ENCODE data around the gene CDH13.

Gene CDH13

GRCh38 chr16:83542491-83542890 is 915.7 kb downstream of the CDH13 start:
- no peak overlapping the region for H3K4me3 ChIP-seq (ENCODE audit: low read length)
- no peak overlapping the region for H3K9ac ChIP-seq (ENCODE audit: low read length)
- no peaks in the 10 kb centered on the region for H3K27me3 ChIP-seq (ENCODE audit: control insufficient read depth, insufficient read depth, low read length)
- no peaks in the 10 kb centered on the region for H3K4me1 ChIP-seq (ENCODE audit: control insufficient read depth, insufficient read depth, low read length)
- no peaks in the 10 kb centered on the region for H3K36me3 ChIP-seq (ENCODE audit: control insufficient read depth, insufficient read depth, low read length)
- no peaks in the 10 kb centered on the region for H3K9me3 ChIP-seq (ENCODE audit: control insufficient read depth, low read length)

DNA sequence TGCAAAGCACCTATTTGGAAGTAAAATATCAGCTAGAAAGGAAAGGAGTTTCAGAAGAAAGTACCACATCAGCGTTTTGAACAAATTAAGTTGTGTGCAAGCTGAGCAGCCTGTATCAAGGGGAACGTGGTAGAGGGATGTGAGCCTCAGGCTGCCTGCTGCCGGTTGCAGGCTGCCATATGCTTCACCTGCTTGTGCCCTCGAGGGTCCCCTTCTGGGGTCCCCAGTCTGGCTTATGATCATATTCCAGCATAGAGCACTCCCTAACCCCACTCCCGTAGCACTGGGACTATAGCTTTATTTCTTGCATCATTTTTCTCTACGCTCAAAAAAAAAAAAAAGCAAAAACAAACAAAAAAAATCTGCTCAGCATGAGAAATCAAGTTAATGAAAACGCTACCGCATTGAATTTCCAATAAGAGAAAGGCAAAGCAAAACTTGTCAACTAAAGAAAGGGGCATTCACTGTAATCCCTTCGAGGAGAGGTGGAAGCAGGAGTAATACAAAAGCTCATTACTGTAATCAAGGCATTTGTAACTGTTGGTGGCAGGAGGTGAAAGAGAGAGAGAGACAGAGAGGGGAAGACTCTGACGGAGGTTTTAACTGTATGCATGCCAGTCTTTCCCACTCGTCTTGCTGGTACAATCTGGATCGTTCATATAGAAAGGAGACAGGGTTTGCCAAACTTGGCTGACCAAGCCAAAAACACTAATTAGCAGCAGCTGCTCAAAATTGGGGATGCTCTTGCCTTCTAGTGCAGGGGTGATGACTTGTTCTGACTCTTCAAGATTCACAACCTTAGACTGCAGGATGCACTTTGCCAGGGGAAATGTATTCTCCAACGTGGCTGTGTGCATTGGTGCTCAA is 922.8 kb downstream of the CDH13 start:
- H3K9me3 ChIP-seq (ENCODE audit: control insufficient read depth, low read length): no peaks in the 10 kb centered on the region
- no peaks in the 10 kb centered on the region for H3K27me3 ChIP-seq (ENCODE audit: control insufficient read depth, insufficient read depth, low read length)
- no peak overlapping the region for H3K4me3 ChIP-seq (ENCODE audit: low read length)
- no peaks in the 10 kb centered on the region for H3K4me1 ChIP-seq (ENCODE audit: control insufficient read depth, insufficient read depth, low read length)
- no peak overlapping the region for H3K9ac ChIP-seq (ENCODE audit: low read length)
- H3K36me3 ChIP-seq (ENCODE audit: control insufficient read depth, insufficient read depth, low read length): no peaks in the 10 kb centered on the region

DNA sequence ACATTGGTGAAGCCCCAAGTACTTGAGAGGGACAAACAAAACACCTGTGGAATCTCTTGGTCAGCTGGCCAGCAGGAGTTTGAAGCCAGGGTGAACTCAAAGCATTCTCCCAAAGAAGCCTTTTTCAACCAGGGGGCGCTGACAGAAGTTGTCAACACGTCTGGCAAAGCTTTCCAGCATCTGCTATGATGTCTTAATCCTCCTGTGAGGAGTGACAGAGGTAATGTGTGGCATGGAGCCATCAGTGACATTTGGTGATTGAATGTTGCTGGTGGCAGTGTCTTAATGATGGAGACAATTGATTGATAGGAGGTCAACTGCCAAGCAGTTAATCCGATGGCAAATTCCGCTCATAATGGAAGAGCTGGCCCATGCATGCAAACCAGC is 923.4 kb downstream of the CDH13 start:
- Histone ChIP-seq H3K9me3 (ENCODE audit: control insufficient read depth, low read length) (no peaks in the 10 kb centered on the region), H3K36me3 (ENCODE audit: control insufficient read depth, insufficient read depth, low read length) (no peaks in the 10 kb centered on the region), H3K9ac (ENCODE audit: low read length) (no peak overlapping the region), H3K4me3 (ENCODE audit: low read length) (no peak overlapping the region), H3K4me1 (ENCODE audit: control insufficient read depth, insufficient read depth, low read length) (no peaks in the 10 kb centered on the region), H3K27me3 (ENCODE audit: control insufficient read depth, insufficient read depth, low read length) (no peaks in the 10 kb centered on the region)

DNA sequence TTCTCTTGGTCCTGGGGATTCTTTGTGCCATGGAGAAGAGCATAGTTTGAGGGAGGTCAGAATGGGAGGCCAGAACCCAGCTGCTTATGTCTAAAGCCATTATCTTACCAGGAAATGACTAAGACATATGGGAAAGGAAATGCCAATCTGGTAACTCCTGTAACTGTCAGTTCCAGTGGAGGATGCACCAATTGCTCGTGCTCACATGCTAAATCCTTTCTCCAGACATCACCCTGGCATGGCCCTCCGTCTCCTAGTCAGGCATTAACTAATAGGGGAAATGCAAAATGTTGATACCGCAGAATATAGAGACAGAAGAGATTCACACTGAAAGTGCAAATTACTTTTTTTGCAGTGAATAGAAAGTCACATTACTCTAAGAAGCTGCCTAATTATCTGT is 925.5 kb downstream of the CDH13 start:
- Histone ChIP-seq H3K9ac (ENCODE audit: low read length) (no peak overlapping the region), H3K4me3 (ENCODE audit: low read length) (no peak overlapping the region), H3K36me3 (ENCODE audit: control insufficient read depth, insufficient read depth, low read length) (no peaks in the 10 kb centered on the region), H3K27me3 (ENCODE audit: control insufficient read depth, insufficient read depth, low read length) (no peaks in the 10 kb centered on the region), H3K9me3 (ENCODE audit: control insufficient read depth, low read length) (no peaks in the 10 kb centered on the region), H3K4me1 (ENCODE audit: control insufficient read depth, insufficient read depth, low read length) (no peaks in the 10 kb centered on the region)

- Histone ChIP-seq H3K4me3 (ENCODE audit: low read length) (no peak overlapping the region), H3K9me3 (ENCODE audit: control insufficient read depth, low read length) (no peaks in the 10 kb centered on the region), H3K27me3 (ENCODE audit: control insufficient read depth, insufficient read depth, low read length) (no peaks in the 10 kb centered on the region)
Measured at GRCh38 chr16:83552930-83553329, 926.2 kb downstream of the CDH13 start.

GRCh38 chr16:83554096-83554495 is 927.3 kb downstream of the CDH13 start:
- Histone ChIP-seq H3K4me1 (ENCODE audit: control insufficient read depth, insufficient read depth, low read length) (no peaks in the 10 kb centered on the region), H3K9ac (ENCODE audit: low read length) (no peak overlapping the region), H3K9me3 (ENCODE audit: control insufficient read depth, low read length) (no peaks in the 10 kb centered on the region), H3K27me3 (ENCODE audit: control insufficient read depth, insufficient read depth, low read length) (no peaks in the 10 kb centered on the region), H3K4me3 (ENCODE audit: low read length) (no peak overlapping the region), H3K36me3 (ENCODE audit: control insufficient read depth, insufficient read depth, low read length) (no peaks in the 10 kb centered on the region)

More at GRCh38 chr16:83552930-83553329, 926.2 kb downstream of the CDH13 start:
- H3K36me3 ChIP-seq (ENCODE audit: control insufficient read depth, insufficient read depth, low read length): no peaks in the 10 kb centered on the region
- H3K9ac ChIP-seq (ENCODE audit: low read length): no peak overlapping the region
- no peaks in the 10 kb centered on the region for H3K4me1 ChIP-seq (ENCODE audit: control insufficient read depth, insufficient read depth, low read length)

- Histone ChIP-seq H3K27me3 (ENCODE audit: control insufficient read depth, insufficient read depth, low read length) (no peaks in the 10 kb centered on the region), H3K4me3 (ENCODE audit: low read length) (no peak overlapping the region), H3K9me3 (ENCODE audit: control insufficient read depth, low read length) (no peaks in the 10 kb centered on the region), H3K9ac (ENCODE audit: low read length) (no peak overlapping the region), H3K36me3 (ENCODE audit: control insufficient read depth, insufficient read depth, low read length) (no peaks in the 10 kb centered on the region), H3K4me1 (ENCODE audit: control insufficient read depth, insufficient read depth, low read length) (no peaks in the 10 kb centered on the region)
Measured at GRCh38 chr16:83554540-83554939, 927.8 kb downstream of the CDH13 start.

GRCh38 chr16:83561876-83562275 is 935.1 kb downstream of the CDH13 start:
- H3K9ac ChIP-seq (ENCODE audit: low read length): no peak overlapping the region
- H3K27me3 ChIP-seq (ENCODE audit: control insufficient read depth, insufficient read depth, low read length): no peaks in the 10 kb centered on the region
- H3K4me3 ChIP-seq (ENCODE audit: low read length): no peak overlapping the region
- H3K9me3 ChIP-seq (ENCODE audit: control insufficient read depth, low read length): no peaks in the 10 kb centered on the region
- H3K4me1 ChIP-seq (ENCODE audit: control insufficient read depth, insufficient read depth, low read length): no peaks in the 10 kb centered on the region
- H3K36me3 ChIP-seq (ENCODE audit: control insufficient read depth, insufficient read depth, low read length): no peaks in the 10 kb centered on the region

- Histone ChIP-seq H3K36me3 (ENCODE audit: control insufficient read depth, insufficient read depth, low read length) (no peaks in the 10 kb centered on the region), H3K9ac (ENCODE audit: low read length) (no peak overlapping the region), H3K27me3 (ENCODE audit: control insufficient read depth, insufficient read depth, low read length) (no peaks in the 10 kb centered on the region), H3K4me1 (ENCODE audit: control insufficient read depth, insufficient read depth, low read length) (no peaks in the 10 kb centered on the region), H3K9me3 (ENCODE audit: control insufficient read depth, low read length) (no peaks in the 10 kb centered on the region), H3K4me3 (ENCODE audit: low read length) (no peak overlapping the region)
Measured at GRCh38 chr16:83568345-83568744, 941.6 kb downstream of the CDH13 start.

GRCh38 chr16:83574388-83574787 is 947.6 kb downstream of the CDH13 start:
- H3K36me3 ChIP-seq (ENCODE audit: control insufficient read depth, insufficient read depth, low read length): no peaks in the 10 kb centered on the region
- no peaks in the 10 kb centered on the region for H3K9me3 ChIP-seq (ENCODE audit: control insufficient read depth, low read length)
- no peak overlapping the region for H3K4me3 ChIP-seq (ENCODE audit: low read length)
- no peak overlapping the region for H3K9ac ChIP-seq (ENCODE audit: low read length)
- no peaks in the 10 kb centered on the region for H3K27me3 ChIP-seq (ENCODE audit: control insufficient read depth, insufficient read depth, low read length)
- H3K4me1 ChIP-seq (ENCODE audit: control insufficient read depth, insufficient read depth, low read length): no peaks in the 10 kb centered on the region

DNA sequence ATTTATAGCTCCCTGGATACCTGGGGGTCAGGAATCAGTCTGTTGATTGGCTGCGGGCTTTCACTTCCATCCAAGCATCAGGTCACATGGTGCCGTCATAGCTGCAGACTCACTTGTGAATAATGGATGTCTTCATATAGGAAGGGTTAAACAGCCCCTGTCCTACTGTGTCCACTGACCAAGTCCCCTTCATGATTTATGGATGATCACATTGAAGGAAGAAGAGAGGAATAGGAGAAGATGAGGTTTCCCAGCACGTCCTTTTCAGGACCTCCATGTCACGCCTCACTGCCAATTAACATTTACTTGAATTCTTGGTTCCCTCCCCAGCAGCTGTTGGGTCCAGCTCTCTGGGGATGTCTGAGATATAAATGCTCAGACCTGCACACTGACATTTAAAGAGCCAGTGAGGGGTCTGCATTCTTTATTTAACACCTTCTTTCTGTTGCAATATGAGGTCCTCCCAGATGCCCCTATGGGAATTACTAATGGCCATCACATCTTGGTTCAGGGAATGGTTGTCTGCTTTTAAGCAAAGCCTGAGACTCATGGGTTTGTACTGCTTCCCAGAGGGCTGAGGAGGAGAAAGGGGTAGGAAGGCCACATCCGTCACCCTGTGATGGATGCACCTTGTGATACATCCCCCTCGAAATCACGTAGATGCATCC is 950.4 kb downstream of the CDH13 start:
- H3K4me1 ChIP-seq (ENCODE audit: control insufficient read depth, insufficient read depth, low read length): no peaks in the 10 kb centered on the region
- no peaks in the 10 kb centered on the region for H3K36me3 ChIP-seq (ENCODE audit: control insufficient read depth, insufficient read depth, low read length)
- no peaks in the 10 kb centered on the region for H3K9me3 ChIP-seq (ENCODE audit: control insufficient read depth, low read length)
- H3K9ac ChIP-seq (ENCODE audit: low read length): no peak overlapping the region
- H3K27me3 ChIP-seq (ENCODE audit: control insufficient read depth, insufficient read depth, low read length): no peaks in the 10 kb centered on the region
- H3K4me3 ChIP-seq (ENCODE audit: low read length): no peak overlapping the region

DNA sequence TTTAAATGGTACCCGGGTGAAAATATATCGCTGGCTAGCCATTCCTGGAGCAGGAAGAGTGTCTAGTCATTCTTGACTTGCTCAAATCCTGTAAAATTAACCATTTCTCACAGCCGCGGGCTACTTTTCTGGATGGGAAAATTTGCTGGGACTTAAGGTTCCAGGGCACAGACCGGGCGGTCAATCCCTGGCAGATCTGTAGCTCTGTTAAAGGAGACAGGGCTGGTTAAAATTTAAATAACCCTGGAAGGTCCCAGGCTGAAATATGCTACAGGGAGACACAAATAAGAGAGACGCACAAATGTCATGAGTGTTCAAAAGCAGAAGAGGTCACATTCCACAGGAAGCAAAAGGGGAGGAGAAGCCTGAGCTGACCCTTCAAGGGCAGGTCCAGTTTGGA is 951.4 kb downstream of the CDH13 start:
- Histone ChIP-seq H3K36me3 (ENCODE audit: control insufficient read depth, insufficient read depth, low read length) (no peaks in the 10 kb centered on the region), H3K27me3 (ENCODE audit: control insufficient read depth, insufficient read depth, low read length) (no peaks in the 10 kb centered on the region), H3K9ac (ENCODE audit: low read length) (no peak overlapping the region), H3K9me3 (ENCODE audit: control insufficient read depth, low read length) (no peaks in the 10 kb centered on the region), H3K4me1 (ENCODE audit: control insufficient read depth, insufficient read depth, low read length) (no peaks in the 10 kb centered on the region), H3K4me3 (ENCODE audit: low read length) (no peak overlapping the region)

Measured in mucosa of stomach (tissue), 1 donor.